LNCaP clone FGC (cell line): ENCODE results near the gene DYNLT1.
"Not testable (repeated sequence)": the region's sequence is repeated elsewhere in the genome, so short reads cannot be mapped to it uniquely, and the experiment has no call there.

Source experiments
- DNase-seq: peaks from one replicate; pipeline ENCODE4 v3.0.0-alpha.2; 2011; ENCODE audit warnings: low read depth
- H3K4me3 ChIP-seq: 2 replicates; pipeline ENCODE4 v1.5.1; 2011; ENCODE audit warnings: mild to moderate bottlenecking, low read depth, low read length, control low read depth
- TF ChIP-seq, protein P1 (sequence below): IDR thresholded peaks from 2 replicates; pipeline ENCODE4 v1.5.1; 2012; ENCODE audit warnings: mild to moderate bottlenecking; ENCODE audit not compliant: control insufficient read depth, insufficient read depth; ENCODE audit errors: extremely low read depth

Gene DYNLT1

DNA sequence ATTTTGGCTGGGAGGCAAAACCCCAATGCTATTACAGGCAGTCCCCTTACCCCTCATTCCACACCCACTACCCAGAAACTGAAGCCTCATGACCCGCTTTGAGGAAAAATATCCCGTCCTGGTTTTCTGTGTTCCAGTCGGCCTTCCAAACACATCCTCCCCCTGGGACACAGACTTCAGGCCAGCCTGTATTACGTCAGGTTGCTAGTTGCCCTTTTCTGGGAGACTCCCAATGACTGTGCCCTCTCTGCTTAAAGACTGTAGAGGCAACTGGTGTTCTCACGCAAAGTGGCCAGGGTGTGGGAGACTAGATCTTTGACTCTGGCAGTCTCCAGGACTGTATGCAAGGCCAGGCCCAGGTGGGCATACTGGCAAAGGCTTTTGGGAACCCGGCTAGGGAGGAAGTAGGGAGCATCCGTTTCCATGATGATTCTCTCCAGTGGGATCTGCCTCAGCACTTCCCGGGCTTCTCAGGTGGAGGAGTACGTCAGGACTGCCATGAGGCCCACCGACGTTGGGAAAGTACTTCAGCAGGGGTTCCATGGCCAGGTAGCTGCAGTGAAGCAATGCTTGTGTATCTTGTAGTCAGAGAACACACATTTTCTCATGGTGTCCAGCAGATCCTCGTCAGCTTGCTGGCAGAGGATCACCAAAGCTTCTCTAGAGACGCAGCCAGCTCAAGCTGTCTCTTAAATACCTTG, 34.9 kb downstream of the DYNLT1 start:
- H3K4me3 ChIP-seq: no peak overlapping the region
- DNase-seq: no peak
- TF ChIP-seq, protein P1, sequence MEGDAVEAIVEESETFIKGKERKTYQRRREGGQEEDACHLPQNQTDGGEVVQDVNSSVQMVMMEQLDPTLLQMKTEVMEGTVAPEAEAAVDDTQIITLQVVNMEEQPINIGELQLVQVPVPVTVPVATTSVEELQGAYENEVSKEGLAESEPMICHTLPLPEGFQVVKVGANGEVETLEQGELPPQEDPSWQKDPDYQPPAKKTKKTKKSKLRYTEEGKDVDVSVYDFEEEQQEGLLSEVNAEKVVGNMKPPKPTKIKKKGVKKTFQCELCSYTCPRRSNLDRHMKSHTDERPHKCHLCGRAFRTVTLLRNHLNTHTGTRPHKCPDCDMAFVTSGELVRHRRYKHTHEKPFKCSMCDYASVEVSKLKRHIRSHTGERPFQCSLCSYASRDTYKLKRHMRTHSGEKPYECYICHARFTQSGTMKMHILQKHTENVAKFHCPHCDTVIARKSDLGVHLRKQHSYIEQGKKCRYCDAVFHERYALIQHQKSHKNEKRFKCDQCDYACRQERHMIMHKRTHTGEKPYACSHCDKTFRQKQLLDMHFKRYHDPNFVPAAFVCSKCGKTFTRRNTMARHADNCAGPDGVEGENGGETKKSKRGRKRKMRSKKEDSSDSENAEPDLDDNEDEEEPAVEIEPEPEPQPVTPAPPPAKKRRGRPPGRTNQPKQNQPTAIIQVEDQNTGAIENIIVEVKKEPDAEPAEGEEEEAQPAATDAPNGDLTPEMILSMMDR: no peak

DNA sequence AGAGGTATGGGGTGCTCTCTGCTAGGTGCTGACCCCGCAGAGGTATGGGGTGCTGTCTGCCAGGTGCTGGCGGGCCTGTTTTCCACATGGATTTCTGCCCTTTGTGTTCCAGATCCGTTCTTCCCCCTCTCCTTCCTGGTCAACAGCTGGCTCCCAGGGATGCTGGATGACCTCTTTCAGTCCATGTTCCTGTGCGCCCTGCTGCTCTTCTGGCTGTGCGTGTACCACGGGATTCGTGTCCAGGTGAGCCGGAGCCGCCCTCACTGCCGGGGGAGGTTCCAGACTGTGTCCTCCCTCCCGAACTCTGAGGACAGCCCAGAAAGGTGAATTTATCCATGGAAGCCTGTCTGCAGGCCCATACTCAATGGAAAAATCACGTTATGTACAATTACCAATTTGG, 36.3 kb downstream of the DYNLT1 start:
- TF ChIP-seq, protein P1: no peak
- no peak overlapping the region for H3K4me3 ChIP-seq
- DNase-seq: no peak

DNA sequence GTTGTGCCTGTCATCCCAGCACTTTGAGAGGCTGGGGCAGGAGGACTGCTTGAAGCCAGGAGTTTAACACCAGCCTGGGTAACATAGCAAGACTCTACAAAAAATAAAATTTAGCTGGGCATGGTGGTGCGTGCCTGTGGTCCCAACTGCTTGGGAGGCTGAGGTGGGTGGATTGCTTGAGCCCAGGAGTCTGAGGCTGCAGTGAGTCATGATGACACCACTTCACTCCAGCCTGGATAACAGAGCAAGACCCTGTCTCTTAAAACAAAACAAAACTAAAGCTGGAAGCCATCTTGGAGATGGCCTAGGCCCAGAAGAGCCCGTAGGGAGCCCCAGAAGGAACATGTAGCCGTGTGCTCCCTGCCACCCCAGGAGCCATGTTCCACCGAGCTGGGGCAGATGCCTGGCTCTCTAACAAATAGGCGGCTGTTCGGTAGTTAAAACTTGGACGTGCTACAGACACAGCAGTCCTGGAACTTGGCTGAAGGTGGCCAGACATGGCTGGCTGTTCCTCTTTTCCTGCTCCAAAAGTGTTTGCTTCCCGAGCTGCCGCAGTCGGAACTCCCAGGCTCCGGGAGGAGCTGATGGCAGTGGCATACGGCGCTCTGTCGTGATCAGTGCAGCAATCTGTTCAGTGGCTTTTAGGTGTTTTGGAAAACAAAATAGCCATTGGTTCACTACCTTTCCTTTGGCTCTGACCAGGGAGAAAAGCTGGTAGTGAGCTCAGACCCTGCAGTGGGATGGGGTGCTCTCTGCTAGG, 37.0 kb downstream of the DYNLT1 start:
- H3K4me3 ChIP-seq: no peak overlapping the region
- TF ChIP-seq, protein P1: no peak
- DNase-seq: no peak

DNA sequence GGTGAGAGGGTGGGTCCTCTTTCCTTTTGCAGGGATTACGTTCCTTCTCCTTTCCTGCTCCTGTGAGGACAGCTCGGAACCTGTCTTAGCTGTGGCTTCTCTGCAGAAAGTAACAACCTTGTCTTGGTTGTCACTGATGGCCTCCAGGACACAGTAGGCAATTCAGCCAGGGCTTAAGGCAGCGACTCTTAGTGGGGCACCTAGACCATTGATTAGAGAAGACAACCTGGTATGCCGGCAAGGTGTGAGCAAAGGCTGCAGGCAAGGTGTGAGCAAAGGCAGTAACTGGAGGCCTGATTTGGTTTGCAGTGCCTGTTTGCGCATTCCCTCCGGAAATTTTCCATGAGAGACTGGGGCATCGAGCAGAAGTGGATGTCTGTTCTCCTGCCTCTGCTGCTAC, 37.6 kb downstream of the DYNLT1 start:
- no peak overlapping the region for H3K4me3 ChIP-seq
- TF ChIP-seq, protein P1: no peak
- DNase-seq: no peak

DNA sequence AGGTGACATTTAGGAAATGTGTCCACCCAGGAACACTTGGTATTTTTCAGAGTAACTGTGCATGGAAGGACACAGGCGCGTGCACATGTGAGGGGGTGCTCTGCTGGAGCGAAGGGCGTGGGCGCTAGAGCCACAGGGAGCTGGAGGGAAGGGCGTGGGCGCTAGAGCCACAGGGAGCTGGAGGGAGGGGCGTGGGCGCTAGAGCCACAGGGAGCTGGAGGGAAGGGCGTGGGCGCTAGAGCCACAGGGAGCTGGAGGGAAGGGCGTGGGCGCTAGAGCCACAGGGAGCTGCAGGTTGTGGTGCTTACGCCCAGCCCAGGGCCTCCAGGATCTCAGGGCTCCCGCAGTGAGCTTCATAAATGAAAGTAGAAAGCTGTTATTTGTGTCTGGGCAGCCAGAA, 38.5 kb downstream of the DYNLT1 start:
- DNase-seq, H3K4me3 ChIP-seq: not testable (repeated sequence)

DNA sequence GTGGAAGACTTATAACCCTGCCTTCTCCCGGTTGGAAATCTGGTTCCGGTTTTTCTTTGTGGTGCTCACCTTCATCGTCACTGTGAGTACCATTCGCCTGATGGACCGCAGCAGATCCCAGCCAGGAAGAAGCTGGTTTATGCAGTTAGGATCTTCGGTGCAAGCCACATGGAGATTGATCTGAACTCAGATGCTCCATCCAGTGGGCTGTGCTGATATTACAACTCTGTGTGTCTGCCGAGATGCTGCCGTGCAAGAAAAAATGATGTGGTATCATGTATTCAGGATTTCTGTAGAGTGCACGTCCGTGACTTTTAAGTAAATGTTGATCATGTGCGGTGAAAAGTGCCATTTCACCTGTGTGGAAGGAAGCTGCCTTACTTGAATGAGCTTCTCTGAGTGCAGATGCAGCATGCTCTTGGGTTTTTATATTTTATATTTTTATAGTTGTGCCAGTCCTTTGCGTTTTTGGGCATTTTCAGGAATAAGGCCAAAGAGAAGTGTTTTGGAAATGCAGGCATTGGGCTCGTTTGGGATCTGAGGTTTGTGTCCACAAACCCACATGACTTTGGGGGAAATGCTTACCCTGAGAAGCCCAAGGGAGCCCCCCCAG, 39.2 kb downstream of the DYNLT1 start:
- no peak overlapping the region for H3K4me3 ChIP-seq
- TF ChIP-seq, protein P1: peak; percentile 49
- DNase-seq: peak; percentile 30

DNA sequence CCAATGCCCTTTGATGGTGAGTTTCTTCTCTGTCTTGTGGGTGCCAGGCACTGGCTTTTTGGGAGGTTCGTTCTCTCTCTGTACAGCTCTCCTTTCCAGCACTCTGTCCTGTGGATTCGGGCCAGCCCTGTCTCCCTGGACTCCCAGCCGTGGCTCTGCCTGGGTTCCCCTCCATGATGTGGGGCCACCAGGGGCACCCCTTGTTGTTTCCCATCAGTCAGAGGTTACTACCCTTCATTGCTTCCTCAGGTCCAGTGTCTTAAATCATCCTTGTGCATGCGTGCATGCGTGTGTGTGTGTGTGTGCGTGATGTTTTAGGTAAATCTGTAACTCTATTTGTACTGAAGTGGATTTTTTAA, 40.5 kb downstream of the DYNLT1 start:
- TF ChIP-seq, protein P1: no peak
- no peak for DNase-seq
- no peak overlapping the region for H3K4me3 ChIP-seq
